A549 (cell line): ENCODE measurements around the gene CEP250.

Experiments
- CHD2 ChIP-seq: fragments of 150-350 bp; IDR thresholded peaks from 2 replicates; pipeline ENCODE4 v1.6.1; 2014; ENCODE audit warnings: low read length; ENCODE audit not compliant: partially characterized antibody
- CHD4 ChIP-seq: fragments of 200-600 bp; sonication (generic); IDR thresholded peaks from 2 replicates; pipeline ENCODE4 v1.6.1; 2016; ENCODE audit warnings: antibody characterized with exemption, mild to moderate bottlenecking, borderline replicate concordance
- EHF ChIP-seq: fragments of 250-450 bp; sonication (Bioruptor Pico); IDR thresholded peaks from 2 replicates; pipeline ENCODE4 v1.5.0; 2020; ENCODE audit warnings: mild to moderate bottlenecking
- POLR2A ChIP-seq: IDR thresholded peaks from 2 replicates; pipeline ENCODE4 v1.6.1; 2012; ENCODE audit warnings: mild to moderate bottlenecking, low read length
- RCOR1 ChIP-seq: fragments of 150-350 bp; IDR thresholded peaks from 2 replicates; pipeline ENCODE4 v1.6.1; 2014; ENCODE audit warnings: antibody characterized with exemption, low read length, low read depth
- TF ChIP-seq, protein P1 (sequence below): fragments of 200-600 bp; sonication (generic); IDR thresholded peaks from 2 replicates; pipeline ENCODE4 v1.6.1; 2016; ENCODE audit warnings: antibody characterized with exemption, mild to moderate bottlenecking, moderate library complexity

DNA sequence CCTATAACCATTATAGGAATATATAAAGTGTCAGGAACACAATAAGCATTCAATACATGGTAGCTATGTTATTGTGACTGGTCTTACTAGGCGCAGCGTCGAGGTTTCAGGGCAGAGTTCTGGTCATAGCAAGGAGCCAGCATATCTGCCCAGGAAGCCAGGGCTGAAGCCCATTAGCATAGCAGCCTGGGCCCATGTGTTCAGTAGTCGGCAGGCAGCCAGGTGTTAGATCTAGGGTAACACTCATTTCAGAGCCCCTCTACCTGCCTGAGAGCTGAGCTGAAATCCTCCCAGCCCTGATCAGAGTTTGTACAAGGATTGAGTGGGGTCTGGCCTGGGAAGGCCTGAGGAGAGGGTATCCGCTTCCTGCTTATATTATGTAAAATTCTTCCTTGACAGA lies 41.9 kb downstream of the CEP250 start:
- TF ChIP-seq, protein P1, sequence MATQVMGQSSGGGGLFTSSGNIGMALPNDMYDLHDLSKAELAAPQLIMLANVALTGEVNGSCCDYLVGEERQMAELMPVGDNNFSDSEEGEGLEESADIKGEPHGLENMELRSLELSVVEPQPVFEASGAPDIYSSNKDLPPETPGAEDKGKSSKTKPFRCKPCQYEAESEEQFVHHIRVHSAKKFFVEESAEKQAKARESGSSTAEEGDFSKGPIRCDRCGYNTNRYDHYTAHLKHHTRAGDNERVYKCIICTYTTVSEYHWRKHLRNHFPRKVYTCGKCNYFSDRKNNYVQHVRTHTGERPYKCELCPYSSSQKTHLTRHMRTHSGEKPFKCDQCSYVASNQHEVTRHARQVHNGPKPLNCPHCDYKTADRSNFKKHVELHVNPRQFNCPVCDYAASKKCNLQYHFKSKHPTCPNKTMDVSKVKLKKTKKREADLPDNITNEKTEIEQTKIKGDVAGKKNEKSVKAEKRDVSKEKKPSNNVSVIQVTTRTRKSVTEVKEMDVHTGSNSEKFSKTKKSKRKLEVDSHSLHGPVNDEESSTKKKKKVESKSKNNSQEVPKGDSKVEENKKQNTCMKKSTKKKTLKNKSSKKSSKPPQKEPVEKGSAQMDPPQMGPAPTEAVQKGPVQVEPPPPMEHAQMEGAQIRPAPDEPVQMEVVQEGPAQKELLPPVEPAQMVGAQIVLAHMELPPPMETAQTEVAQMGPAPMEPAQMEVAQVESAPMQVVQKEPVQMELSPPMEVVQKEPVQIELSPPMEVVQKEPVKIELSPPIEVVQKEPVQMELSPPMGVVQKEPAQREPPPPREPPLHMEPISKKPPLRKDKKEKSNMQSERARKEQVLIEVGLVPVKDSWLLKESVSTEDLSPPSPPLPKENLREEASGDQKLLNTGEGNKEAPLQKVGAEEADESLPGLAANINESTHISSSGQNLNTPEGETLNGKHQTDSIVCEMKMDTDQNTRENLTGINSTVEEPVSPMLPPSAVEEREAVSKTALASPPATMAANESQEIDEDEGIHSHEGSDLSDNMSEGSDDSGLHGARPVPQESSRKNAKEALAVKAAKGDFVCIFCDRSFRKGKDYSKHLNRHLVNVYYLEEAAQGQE = no peak
- TF ChIP-seq POLR2A (no peak), EHF (CRISPR knock-in tag) (no peak), CHD4 (no peak), CHD2 (no peak), RCOR1 (no peak)
